Retinal pigment epithelial cell (primary cell): ENCODE data around the gene ZDHHC9.
A peak's percentile ranks its signal among the peaks of the same experiment; 100 is the strongest.

Experiments used
- DNase-seq: peaks from one replicate; pipeline ENCODE4 v3.0.0-alpha.2; 2010; ENCODE audit warnings: low read depth
- H3K4me3 ChIP-seq: 2 replicates; pipeline ENCODE4 v1.5.1; 2011; ENCODE audit warnings: mild to moderate bottlenecking, low read length, control low read depth, moderate library complexity
- TF ChIP-seq, protein P1 (sequence below): conservative IDR thresholded peaks from 2 replicates; pipeline ENCODE4 v1.5.1; 2011; ENCODE audit warnings: low read depth, low read length, control low read depth, inconsistent platforms

The ZDHHC9 gene

GRCh38 chrX:129846716-129847115, 3.0 kb upstream of the ZDHHC9 start:
- no peak overlapping the region for H3K4me3 ChIP-seq
- TF ChIP-seq, protein P1, sequence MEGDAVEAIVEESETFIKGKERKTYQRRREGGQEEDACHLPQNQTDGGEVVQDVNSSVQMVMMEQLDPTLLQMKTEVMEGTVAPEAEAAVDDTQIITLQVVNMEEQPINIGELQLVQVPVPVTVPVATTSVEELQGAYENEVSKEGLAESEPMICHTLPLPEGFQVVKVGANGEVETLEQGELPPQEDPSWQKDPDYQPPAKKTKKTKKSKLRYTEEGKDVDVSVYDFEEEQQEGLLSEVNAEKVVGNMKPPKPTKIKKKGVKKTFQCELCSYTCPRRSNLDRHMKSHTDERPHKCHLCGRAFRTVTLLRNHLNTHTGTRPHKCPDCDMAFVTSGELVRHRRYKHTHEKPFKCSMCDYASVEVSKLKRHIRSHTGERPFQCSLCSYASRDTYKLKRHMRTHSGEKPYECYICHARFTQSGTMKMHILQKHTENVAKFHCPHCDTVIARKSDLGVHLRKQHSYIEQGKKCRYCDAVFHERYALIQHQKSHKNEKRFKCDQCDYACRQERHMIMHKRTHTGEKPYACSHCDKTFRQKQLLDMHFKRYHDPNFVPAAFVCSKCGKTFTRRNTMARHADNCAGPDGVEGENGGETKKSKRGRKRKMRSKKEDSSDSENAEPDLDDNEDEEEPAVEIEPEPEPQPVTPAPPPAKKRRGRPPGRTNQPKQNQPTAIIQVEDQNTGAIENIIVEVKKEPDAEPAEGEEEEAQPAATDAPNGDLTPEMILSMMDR = no peak
- no peak for DNase-seq

GRCh38 chrX:129845616-129846190, 2.0 kb upstream of the ZDHHC9 start:
- no peak for DNase-seq
- H3K4me3 ChIP-seq = no peak overlapping the region
- TF ChIP-seq, protein P1 = no peak

DNA sequence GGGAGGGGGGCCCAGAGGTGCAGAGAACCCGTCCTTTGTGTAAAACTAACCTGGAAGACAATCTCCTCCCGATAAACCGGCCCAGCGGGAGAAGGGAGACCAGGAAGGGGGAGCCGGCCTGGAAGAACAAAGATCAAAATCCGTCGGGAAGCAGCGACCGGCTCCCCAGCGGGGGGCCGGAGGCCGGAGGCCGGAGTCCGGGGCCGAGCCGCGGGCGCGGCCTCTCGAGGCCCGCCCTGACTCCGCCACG, 552 bp downstream of the ZDHHC9 start:
- TF ChIP-seq, protein P1 = no peak
- H3K4me3 ChIP-seq = peak overlapping the region; percentile 74
- DNase-seq = no peak

GRCh38 chrX:129842510-129843208, 1.0 kb downstream of the ZDHHC9 start:
- no peak for DNase-seq
- peak overlapping the region; percentile 74 for H3K4me3 ChIP-seq
- TF ChIP-seq, protein P1 = no peak

GRCh38 chrX:129840344-129840743, 3.3 kb downstream of the ZDHHC9 start:
- TF ChIP-seq, protein P1 = no peak
- no peak for DNase-seq
- no peak overlapping the region for H3K4me3 ChIP-seq

DNA sequence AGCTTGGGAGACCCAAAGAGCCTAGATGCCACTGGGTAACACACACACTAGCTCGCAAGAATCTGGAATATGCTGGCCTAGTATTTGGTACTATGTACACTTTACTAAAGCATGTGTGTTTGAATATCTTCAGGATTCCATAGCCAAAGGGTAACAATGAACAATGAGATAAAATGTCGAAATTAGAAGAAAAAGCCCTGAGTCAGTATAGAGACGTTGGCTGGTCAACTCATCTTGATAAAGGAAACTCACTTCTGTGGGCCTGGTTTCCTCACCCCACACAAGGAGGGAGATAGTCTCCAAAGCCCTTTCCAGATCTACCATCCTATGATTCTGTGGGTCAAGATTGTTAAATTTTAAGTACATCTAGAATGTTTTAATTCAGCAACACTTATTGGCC, 6.9 kb downstream of the ZDHHC9 start:
- H3K4me3 ChIP-seq = no peak overlapping the region
- DNase-seq = no peak
- TF ChIP-seq, protein P1 = no peak
